OCI-LY7 (cell line): ENCODE results near the gene LORICRIN. TPM values are rescaled to one million over a fixed set of nuclear protein-coding genes. Genes with fewer than 3 reads are reported as not detected.

ENCODE experiments used
- BruUV-seq: library from RNA; stranded (reverse); fragments of 400-500 nt; replicated peaks from 2 replicates; lab custom pipeline; 2021; lab: Mats Ljungman, UMichigan
- CTCF ChIA-PET: fragments of 300-600 bp; sonication (Branson Sonifier 250); formaldehyde crosslinking; loops from one replicate; lab custom pipeline; 2022; ENCODE audit warnings: antibody characterized with exemption; ENCODE audit not compliant: unreplicated experiment; lab: Charles Lee
- POLR2A ChIA-PET: fragments of 300-600 bp; sonication (Branson Sonifier 250); formaldehyde crosslinking; loops from one replicate; lab custom pipeline; 2022; ENCODE audit warnings: antibody characterized with exemption; lab: Charles Lee
- DNase-seq: peaks from one replicate; pipeline ENCODE4 v3.0.0-alpha.2; 2015; ENCODE audit warnings: low spot score
- H2AFZ ChIP-seq: fragments of 200-600 bp; sonication (generic), shearing (Covaris generic); 2 replicates; pipeline ENCODE4 v1.6.1; 2014; ENCODE audit warnings: mild to moderate bottlenecking, antibody characterized with exemption, low read length, moderate library complexity
- H3K27ac ChIP-seq: fragments of 200-600 bp; sonication (generic); 2 replicates; pipeline ENCODE4 v1.5.1; 2014; ENCODE audit warnings: mixed run types, low read depth, mild to moderate bottlenecking, moderate library complexity, low read length, inconsistent platforms; ENCODE audit not compliant: poor library complexity, severe bottlenecking
- H3K36me3 ChIP-seq: fragments of 200-600 bp; sonication (generic); 2 replicates; pipeline ENCODE4 v1.6.1; 2014; ENCODE audit warnings: mild to moderate bottlenecking, antibody characterized with exemption, low read length, moderate library complexity, mixed read lengths; ENCODE audit not compliant: insufficient read depth
- H3K4me1 ChIP-seq: fragments of 200-600 bp; sonication (generic); 2 replicates; pipeline ENCODE4 v1.5.1; 2014; ENCODE audit warnings: mild to moderate bottlenecking, low read length; ENCODE audit not compliant: insufficient read depth, poor library complexity, severe bottlenecking
- H3K4me2 ChIP-seq: fragments of 200-600 bp; sonication (generic); 2 replicates; pipeline ENCODE4 v1.6.1; 2014; ENCODE audit warnings: mild to moderate bottlenecking, low read length
- H3K4me3 ChIP-seq: fragments of 200-600 bp; sonication (generic); 2 replicates; pipeline ENCODE4 v1.5.1; 2014; ENCODE audit warnings: mild to moderate bottlenecking, low read depth, low read length; ENCODE audit not compliant: poor library complexity, severe bottlenecking
- H3K79me2 ChIP-seq: fragments of 200-600 bp; sonication (generic); 2 replicates; pipeline ENCODE4 v1.6.1; 2016; ENCODE audit warnings: low read depth, mild to moderate bottlenecking, low read length, moderate library complexity, mixed read lengths; ENCODE audit not compliant: insufficient read depth
- H3K9me2 ChIP-seq: fragments of 200-600 bp; sonication (generic); 2 replicates; pipeline ENCODE4 v1.6.1; 2016; ENCODE audit warnings: mild to moderate bottlenecking, low read length, mixed read lengths; ENCODE audit not compliant: insufficient read depth
- H3K9me3 ChIP-seq: fragments of 200-600 bp; sonication (generic); 2 replicates; pipeline ENCODE4 v1.6.1; 2014; ENCODE audit warnings: mild to moderate bottlenecking, mixed run types, low read length, mixed read lengths
- H4K20me1 ChIP-seq: fragments of 200-600 bp; sonication (generic); 2 replicates; pipeline ENCODE4 v1.6.1; 2014; ENCODE audit warnings: mild to moderate bottlenecking, antibody characterized with exemption, low read length, moderate library complexity, mixed read lengths; ENCODE audit not compliant: insufficient read depth
- CTCF ChIP-seq: fragments of 200-600 bp; sonication (generic); conservative IDR thresholded peaks from 2 replicates; pipeline ENCODE4 v1.5.1; 2014; ENCODE audit warnings: mild to moderate bottlenecking, antibody characterized with exemption, low read length, moderate library complexity, mixed read lengths
- EZH2phosphoT487 ChIP-seq: fragments of 200-600 bp; sonication (generic); IDR thresholded peaks from 2 replicates; pipeline ENCODE4 v1.6.1; 2018; ENCODE audit warnings: low read depth, borderline replicate concordance, mild to moderate bottlenecking, mixed run types, antibody characterized with exemption, low read length, moderate library complexity, mixed read lengths
- intact Hi-C: fragments of 100-400 bp; cut with micrococcal nuclease; formaldehyde crosslinking; loops from one replicate; pipeline ENCODE4 v1.10.0; 2022; ENCODE audit not compliant: unreplicated experiment
- total RNA-seq, 2 experiments: library from RNA; depleted of rRNA in 1 of 2; stranded (reverse); fragments of >200 nt in 1 of 2; shearing (Covaris generic) in 1 of 2; gene quantifications; 2 replicates each; pipeline ENCODE4 v1.2.3, GENCODE V29; 2014 to 2022

Gene LORICRIN
- total RNA-seq, 2 experiments from 2014 or later = not detected

GRCh38 chr1:153305682-153306081, 46.2 kb downstream of the LORICRIN start:
- BruUV-seq = no TSS peak
- Histone ChIP-seq H3K9me3 (no peaks in the 10 kb centered on the region), H2AFZ (no peak overlapping the region), H4K20me1 (no peaks in the 10 kb centered on the region), H3K79me2 (no peaks in the 10 kb centered on the region), H3K36me3 (no peaks in the 10 kb centered on the region), H3K4me1 (no peaks in the 10 kb centered on the region), H3K4me2 (no peak overlapping the region), H3K4me3 (no peak overlapping the region), H3K27ac (no peak overlapping the region), H3K9me2 (no peaks in the 10 kb centered on the region)
- CTCF ChIA-PET = interaction anchor here (0.6 kb wide), 1 partner anchor 847 kb away, joined by 3 read pairs; no protein-coding TSS in a partner anchor
- intact Hi-C loops = no loop called here
- POLR2A ChIA-PET = no interaction called here
- DNase-seq = no peak
- TF ChIP-seq CTCF (no peak), EZH2phosphoT487 (no peak)

- TF ChIP-seq CTCF (no peak), EZH2phosphoT487 (no peak)
- intact Hi-C loops = no loop called here
- Histone ChIP-seq H3K36me3 (no peaks in the 10 kb centered on the region), H3K4me3 (no peak overlapping the region), H2AFZ (no peak overlapping the region), H3K9me2 (no peaks in the 10 kb centered on the region), H3K79me2 (no peaks in the 10 kb centered on the region), H3K27ac (no peak overlapping the region), H3K9me3 (no peaks in the 10 kb centered on the region), H3K4me1 (no peaks in the 10 kb centered on the region), H4K20me1 (no peaks in the 10 kb centered on the region), H3K4me2 (no peak overlapping the region)
- BruUV-seq = no TSS peak
- ChIA-PET CTCF (no interaction called here), POLR2A (no interaction called here)
- no peak for DNase-seq
Measured at GRCh38 chr1:153306303-153307220, 47.1 kb downstream of the LORICRIN start.

- no peak overlapping the region for H3K4me3 ChIP-seq
- TF ChIP-seq CTCF (no peak), EZH2phosphoT487 (no peak)
- no peak for DNase-seq
- intact Hi-C loops = no loop called here
- H3K36me3 ChIP-seq = no peaks in the 10 kb centered on the region
- no peaks in the 10 kb centered on the region for H3K79me2 ChIP-seq
- H2AFZ ChIP-seq = no peak overlapping the region
- POLR2A ChIA-PET = interaction anchor here (0.7 kb wide), 1 partner anchor 465 kb away, joined by 3 read pairs; no protein-coding TSS in a partner anchor
- no peak overlapping the region for H3K4me2 ChIP-seq
- no peaks in the 10 kb centered on the region for H3K9me2 ChIP-seq
- no peaks in the 10 kb centered on the region for H4K20me1 ChIP-seq
- no peaks in the 10 kb centered on the region for H3K4me1 ChIP-seq
- no peak overlapping the region for H3K27ac ChIP-seq
- no TSS peak for BruUV-seq
- CTCF ChIA-PET = no interaction called here
- no peaks in the 10 kb centered on the region for H3K9me3 ChIP-seq
Measured at GRCh38 chr1:153307221-153307600, 47.7 kb downstream of the LORICRIN start.
